ENCODE data around the gene SYS1. TPM values are rescaled to one million over a fixed set of nuclear protein-coding genes. Genes with fewer than 3 reads are reported as not detected.

The SYS1 gene
- 53.3 and 63.6 TPM in 2 replicates for total RNA-seq

GRCh38 chr20:45362804-45363610 is at the start of gene SYS1:
Gene SYS1, plus strand, starts transcription at chr20:45363156. Its CDS starts 376 bp downstream, at chr20:45363532.

GRCh38 chr20:45347936-45348778 is 14.8 kb upstream of the SYS1 start, which contains the start of gene SDC4:
Gene SDC4, minus strand, starts transcription at chr20:45348424. Its CDS starts 40 bp downstream, at chr20:45348384.

GRCh38 chr20:45378191-45378590 is 15.2 kb downstream of the SYS1 start, which contains the start of gene TP53TG5:
Gene TP53TG5, minus strand, starts transcription at chr20:45378325. Its CDS starts 89 bp downstream, at chr20:45378236.

GRCh38 chr20:45407783-45408645 is 45.1 kb downstream of the SYS1 start, which contains the start of gene DBNDD2:
Gene DBNDD2, plus strand, starts transcription at chr20:45408289. Its CDS starts 179 bp downstream, at chr20:45408468.

GRCh38 chr20:45415822-45416637 is 53.1 kb downstream of the SYS1 start, which contains the start of gene PIGT:
Gene PIGT, plus strand, starts transcription at chr20:45416141. Its CDS starts 16 bp downstream, at chr20:45416157.

Other genes with a start within 250 kb of the SYS1 start
- not detected in 2 replicates for gene WFDC5, start 248.0 kb upstream of the SYS1 start, total RNA-seq
- not detected in 2 replicates for gene WFDC12, start 238.7 kb upstream of the SYS1 start, total RNA-seq
- not detected in 2 replicates for gene PI3, start 188.3 kb upstream of the SYS1 start, total RNA-seq
- gene SEMG1, start 156.1 kb upstream of the SYS1 start, total RNA-seq: not detected in 2 replicates
- not detected in 2 replicates for gene SEMG2, start 141.8 kb upstream of the SYS1 start, total RNA-seq
- gene SLPI, start 108.6 kb upstream of the SYS1 start, total RNA-seq: 0.49 and 4.7 TPM in 2 replicates
- gene RBPJL, start 56.3 kb upstream of the SYS1 start, total RNA-seq: not detected in 2 replicates
- gene MATN4, start 54.9 kb upstream of the SYS1 start, total RNA-seq: not detected in 2 replicates
- gene SDC4, start 14.7 kb upstream of the SYS1 start, total RNA-seq: 92.6 and 201 TPM in 2 replicates
- not detected in 2 replicates for gene TP53TG5, start 15.2 kb downstream of the SYS1 start, total RNA-seq
- 36.2 and 36.6 TPM in 2 replicates for gene DBNDD2, start 45.1 kb downstream of the SYS1 start, total RNA-seq
- gene PIGT, start 53.0 kb downstream of the SYS1 start, total RNA-seq: 81.5 and 125 TPM in 2 replicates
- 0.98 and 9.8 TPM in 2 replicates for gene WFDC2, start 106.6 kb downstream of the SYS1 start, total RNA-seq
- gene SPINT3, start 152.5 kb downstream of the SYS1 start, total RNA-seq: not detected in 2 replicates
- not detected in 2 replicates for gene WFDC6, start 176.3 kb downstream of the SYS1 start, total RNA-seq
- not detected in 2 replicates for gene EPPIN, start 184.2 kb downstream of the SYS1 start, total RNA-seq
- not detected in 2 replicates for gene WFDC8, start 216.1 kb downstream of the SYS1 start, total RNA-seq

Measured in mesangial cell (primary cell).